GM10266 (cell line): ENCODE results near the gene H6PD.

Experiments
- DNase-seq: peaks from one replicate; pipeline ENCODE4 v3.0.0; 2012; ENCODE audit errors: extremely low spot score
- TF ChIP-seq, protein P1 (sequence below): IDR thresholded peaks from 2 replicates; pipeline ENCODE4 v1.5.1; 2012; ENCODE audit warnings: mild to moderate bottlenecking, low read depth; ENCODE audit not compliant: control insufficient read depth, insufficient read depth; ENCODE audit errors: missing control alignments

The H6PD gene

DNA sequence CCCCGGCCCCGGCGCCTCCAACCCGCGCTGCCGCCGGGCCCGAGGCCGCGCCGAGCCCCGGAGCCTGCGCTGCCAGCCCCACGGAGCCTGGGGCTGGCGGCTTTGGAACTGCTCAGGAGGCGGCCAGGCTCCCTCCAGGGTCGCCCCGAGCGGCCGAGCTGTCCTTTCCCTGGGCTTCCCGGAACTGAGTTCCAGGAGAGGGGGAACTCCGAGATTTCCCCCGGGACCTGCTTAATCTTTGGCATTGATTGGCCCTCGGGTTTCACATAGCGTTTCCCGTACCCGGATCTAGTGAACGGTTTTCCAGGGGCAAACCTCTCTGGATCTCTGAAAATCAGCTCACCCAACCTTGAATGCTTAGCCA is 504 bp downstream of the H6PD start:
- TF ChIP-seq, protein P1, sequence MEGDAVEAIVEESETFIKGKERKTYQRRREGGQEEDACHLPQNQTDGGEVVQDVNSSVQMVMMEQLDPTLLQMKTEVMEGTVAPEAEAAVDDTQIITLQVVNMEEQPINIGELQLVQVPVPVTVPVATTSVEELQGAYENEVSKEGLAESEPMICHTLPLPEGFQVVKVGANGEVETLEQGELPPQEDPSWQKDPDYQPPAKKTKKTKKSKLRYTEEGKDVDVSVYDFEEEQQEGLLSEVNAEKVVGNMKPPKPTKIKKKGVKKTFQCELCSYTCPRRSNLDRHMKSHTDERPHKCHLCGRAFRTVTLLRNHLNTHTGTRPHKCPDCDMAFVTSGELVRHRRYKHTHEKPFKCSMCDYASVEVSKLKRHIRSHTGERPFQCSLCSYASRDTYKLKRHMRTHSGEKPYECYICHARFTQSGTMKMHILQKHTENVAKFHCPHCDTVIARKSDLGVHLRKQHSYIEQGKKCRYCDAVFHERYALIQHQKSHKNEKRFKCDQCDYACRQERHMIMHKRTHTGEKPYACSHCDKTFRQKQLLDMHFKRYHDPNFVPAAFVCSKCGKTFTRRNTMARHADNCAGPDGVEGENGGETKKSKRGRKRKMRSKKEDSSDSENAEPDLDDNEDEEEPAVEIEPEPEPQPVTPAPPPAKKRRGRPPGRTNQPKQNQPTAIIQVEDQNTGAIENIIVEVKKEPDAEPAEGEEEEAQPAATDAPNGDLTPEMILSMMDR: no peak
- DNase-seq: no peak

DNA sequence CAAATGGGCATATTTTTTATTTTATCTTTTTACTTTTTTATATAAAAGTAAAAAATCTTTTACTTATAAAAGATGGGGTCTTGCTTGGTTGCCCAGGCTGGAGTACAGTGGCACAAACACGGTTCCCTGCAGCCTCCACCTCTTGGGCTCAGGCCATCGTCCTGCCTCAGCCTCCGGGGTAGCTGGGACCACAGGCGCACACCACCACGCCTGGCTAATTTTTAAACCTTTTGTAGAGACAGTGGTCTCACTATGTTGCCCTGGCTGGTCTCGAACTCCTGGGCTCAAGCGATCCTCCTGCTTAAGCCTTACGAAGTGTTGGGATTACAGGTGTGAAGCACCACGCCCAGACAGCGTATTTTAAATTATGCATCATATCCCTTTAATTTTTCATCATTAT is 986 bp downstream of the H6PD start:
- TF ChIP-seq, protein P1: no peak
- DNase-seq: no peak

DNA sequence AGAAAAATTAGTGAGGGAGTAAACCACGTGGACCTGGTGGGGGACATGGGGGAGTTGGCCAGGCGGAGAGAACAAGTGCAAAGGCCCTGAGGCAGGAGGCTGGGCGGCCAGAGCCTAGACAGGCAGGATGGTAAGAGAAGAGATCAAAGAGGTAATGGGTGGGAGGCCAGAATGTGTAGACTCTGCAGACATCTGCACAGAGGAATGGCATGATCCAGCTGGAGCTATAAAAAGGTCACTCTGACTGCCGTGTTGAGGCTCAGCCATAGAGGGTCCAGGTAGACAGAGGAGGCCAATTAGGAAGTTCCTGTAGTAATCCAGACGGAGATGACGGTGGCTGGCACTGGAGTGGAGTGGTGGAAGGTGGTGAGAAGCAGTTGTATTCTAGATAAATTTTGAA is 3.6 kb downstream of the H6PD start:
- no peak for DNase-seq
- TF ChIP-seq, protein P1: no peak

GRCh38 chr1:9238550-9238949 is 4.0 kb downstream of the H6PD start:
- DNase-seq: no peak
- TF ChIP-seq, protein P1: no peak

GRCh38 chr1:9239622-9240401 is 5.2 kb downstream of the H6PD start:
- peak; percentile 74 for DNase-seq
- TF ChIP-seq, protein P1: no peak

DNA sequence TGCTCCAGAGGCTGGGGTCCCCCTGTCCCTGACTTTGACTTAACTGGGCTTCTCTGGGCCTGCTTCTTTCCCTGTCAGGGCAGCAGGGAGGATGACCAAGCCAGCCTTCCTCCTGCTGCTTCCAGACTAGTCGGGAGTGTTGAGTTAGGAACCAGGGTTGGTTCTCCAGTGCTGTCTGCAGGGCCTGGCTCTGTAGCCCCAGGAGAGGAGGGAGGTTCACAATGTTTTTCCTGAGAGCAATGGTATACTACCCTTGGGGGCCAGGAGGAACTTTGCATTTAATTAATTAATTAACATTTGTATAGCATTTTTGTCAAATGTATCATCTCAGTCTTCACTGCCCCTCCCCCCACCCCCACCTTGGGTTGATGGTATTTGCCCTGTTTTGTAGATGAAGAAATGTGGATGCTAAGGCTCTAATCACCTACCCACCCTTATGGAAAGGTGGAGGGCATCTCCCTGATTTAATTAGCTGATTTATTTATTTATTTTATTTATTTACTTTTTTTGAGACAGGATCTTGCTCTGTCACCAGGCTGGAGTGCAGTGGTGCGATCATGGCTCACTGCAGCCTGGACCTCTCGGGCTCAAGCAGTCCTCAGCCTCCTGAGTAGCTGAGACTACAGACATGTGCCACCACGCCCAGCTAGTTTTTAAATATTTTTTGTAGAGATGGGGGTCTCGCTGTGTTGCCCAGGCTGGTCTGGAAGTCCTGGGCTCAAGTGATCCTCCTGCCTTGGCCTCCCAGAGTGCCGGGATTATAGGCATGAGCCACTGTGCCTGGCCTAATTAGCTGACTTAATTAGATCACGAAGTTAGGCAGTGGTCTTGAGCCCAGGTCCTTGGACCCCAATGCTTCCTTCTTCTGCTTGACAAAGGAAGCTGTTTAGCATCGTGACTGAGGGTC is 6.6 kb downstream of the H6PD start:
- TF ChIP-seq, protein P1: no peak
- no peak for DNase-seq

DNA sequence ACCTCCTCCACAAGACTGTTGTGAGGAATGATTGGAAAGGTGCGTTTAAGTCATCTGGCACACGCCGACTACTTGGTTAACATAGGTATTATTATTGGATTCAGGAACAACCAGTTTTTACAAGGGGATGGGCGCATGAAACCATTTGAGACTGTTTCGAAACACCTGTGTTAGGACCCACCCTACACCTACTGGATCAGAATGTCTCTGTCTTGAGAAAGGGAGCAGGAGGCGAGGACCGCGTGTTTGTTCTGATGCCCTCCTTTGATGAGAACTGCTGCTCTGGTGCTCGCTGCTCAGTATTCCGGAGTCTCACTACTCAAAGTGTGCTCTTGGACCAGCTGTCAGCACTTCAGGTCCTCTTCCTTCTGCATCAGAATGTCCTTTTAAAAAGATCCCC is 7.3 kb downstream of the H6PD start:
- TF ChIP-seq, protein P1: no peak
- DNase-seq: no peak
